Measurements from ENCODE around the gene SZT2.

DNA sequence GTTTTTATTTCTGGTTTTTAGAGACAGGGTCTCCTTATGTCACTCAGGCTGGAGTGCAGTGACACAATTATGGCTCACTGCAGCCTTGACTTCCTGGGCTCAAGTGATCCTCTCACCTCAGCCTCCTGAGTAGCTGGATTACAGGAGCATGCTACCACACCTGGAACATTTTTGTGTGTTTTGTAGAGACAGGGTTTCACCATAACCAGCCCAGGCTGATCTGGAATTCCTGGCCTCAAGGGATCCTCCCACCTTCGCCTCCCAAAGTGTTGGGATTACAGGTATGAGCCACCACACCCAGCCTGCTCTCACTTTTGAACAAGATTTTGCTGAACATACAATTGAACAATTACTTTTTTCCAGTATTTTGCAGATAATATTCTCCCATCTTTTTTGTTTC lies 88.0 kb downstream of the SZT2 start:
- TF ChIP-seq, protein P1, sequence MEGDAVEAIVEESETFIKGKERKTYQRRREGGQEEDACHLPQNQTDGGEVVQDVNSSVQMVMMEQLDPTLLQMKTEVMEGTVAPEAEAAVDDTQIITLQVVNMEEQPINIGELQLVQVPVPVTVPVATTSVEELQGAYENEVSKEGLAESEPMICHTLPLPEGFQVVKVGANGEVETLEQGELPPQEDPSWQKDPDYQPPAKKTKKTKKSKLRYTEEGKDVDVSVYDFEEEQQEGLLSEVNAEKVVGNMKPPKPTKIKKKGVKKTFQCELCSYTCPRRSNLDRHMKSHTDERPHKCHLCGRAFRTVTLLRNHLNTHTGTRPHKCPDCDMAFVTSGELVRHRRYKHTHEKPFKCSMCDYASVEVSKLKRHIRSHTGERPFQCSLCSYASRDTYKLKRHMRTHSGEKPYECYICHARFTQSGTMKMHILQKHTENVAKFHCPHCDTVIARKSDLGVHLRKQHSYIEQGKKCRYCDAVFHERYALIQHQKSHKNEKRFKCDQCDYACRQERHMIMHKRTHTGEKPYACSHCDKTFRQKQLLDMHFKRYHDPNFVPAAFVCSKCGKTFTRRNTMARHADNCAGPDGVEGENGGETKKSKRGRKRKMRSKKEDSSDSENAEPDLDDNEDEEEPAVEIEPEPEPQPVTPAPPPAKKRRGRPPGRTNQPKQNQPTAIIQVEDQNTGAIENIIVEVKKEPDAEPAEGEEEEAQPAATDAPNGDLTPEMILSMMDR (IDR thresholded peaks at IDR 0.05): no peak
- no peak for TF ChIP-seq POLR2A (IDR thresholded peaks at IDR 0.05)
